OCI-M1 (cell line): ENCODE measurements around the gene SHOX.
"Not testable (repeated sequence)": the region's sequence is repeated elsewhere in the genome, so short reads cannot be mapped to it uniquely, and the experiment has no call there.

Experiments
- DNase-seq: peaks from one replicate; lab custom pipeline; 2025; lab: John Stamatoyannopoulos, UW

Gene SHOX

GRCh38 chrX:630612-631496 lies at the start of gene SHOX:
TSS of gene SHOX (plus strand) at chrX:630791. CDS start at chrX:630898, 107 bp downstream.
- no peak for DNase-seq

GRCh38 chrX:581066-581465 lies 49.5 kb upstream of the SHOX start:
- no peak for DNase-seq

- no peak for DNase-seq
Observed at GRCh38 chrX:581720-582298, 48.8 kb upstream of the SHOX start.

GRCh38 chrX:584572-584971 lies 46.0 kb upstream of the SHOX start:
- DNase-seq: no peak

- no peak for DNase-seq
Observed at GRCh38 chrX:585115-585808, 45.3 kb upstream of the SHOX start.

- DNase-seq: no peak
Observed at GRCh38 chrX:586351-586750, 44.2 kb upstream of the SHOX start.

GRCh38 chrX:589261-589660 lies 41.3 kb upstream of the SHOX start:
- not testable (repeated sequence) for DNase-seq

- no peak for DNase-seq
Observed at GRCh38 chrX:590693-591404, 39.7 kb upstream of the SHOX start.

GRCh38 chrX:599837-600715 lies 30.5 kb upstream of the SHOX start:
- DNase-seq: no peak

GRCh38 chrX:603029-603428 lies 27.6 kb upstream of the SHOX start:
- DNase-seq: not testable (repeated sequence)

GRCh38 chrX:604616-605015 lies 26.0 kb upstream of the SHOX start:
- not testable (repeated sequence) for DNase-seq

GRCh38 chrX:608088-608487 lies 22.5 kb upstream of the SHOX start:
- DNase-seq: not testable (repeated sequence)

- DNase-seq: no peak
Observed at GRCh38 chrX:614136-614535, 16.5 kb upstream of the SHOX start.

- DNase-seq: no peak
Observed at GRCh38 chrX:617401-617800, 13.2 kb upstream of the SHOX start.

GRCh38 chrX:617891-618290 lies 12.7 kb upstream of the SHOX start:
- DNase-seq: no peak

GRCh38 chrX:618304-618703 lies 12.3 kb upstream of the SHOX start:
- not testable (repeated sequence) for DNase-seq

- no peak for DNase-seq
Observed at GRCh38 chrX:618761-619450, 11.7 kb upstream of the SHOX start.

- no peak for DNase-seq
Observed at GRCh38 chrX:619451-619811, 11.2 kb upstream of the SHOX start.

- DNase-seq: no peak
Observed at GRCh38 chrX:619812-620531, 10.6 kb upstream of the SHOX start.
